ENCODE data around the gene UBE3B. TPM values are rescaled to one million over a fixed set of nuclear protein-coding genes. Genes with fewer than 3 reads are reported as not detected.

Gene UBE3B
- total RNA-seq, 1 donor = 51.4 TPM

GRCh38 chr12:109459247-109459646 lies 18.2 kb upstream of the UBE3B start:
- no peak for TF ChIP-seq CTCF (IDR thresholded peaks at IDR 0.05; ENCODE audit: insufficient read depth, low read depth, low read length)
- DNase-seq (ENCODE audit: low read depth) = peak; percentile 45
- H3K4me3 ChIP-seq (ENCODE audit: low read depth, low read length) = no peak overlapping the region

GRCh38 chr12:109460538-109460937 lies 16.9 kb upstream of the UBE3B start:
- no peak for DNase-seq (ENCODE audit: low read depth)
- no peak for TF ChIP-seq CTCF (IDR thresholded peaks at IDR 0.05; ENCODE audit: insufficient read depth, low read depth, low read length)
- no peak overlapping the region for H3K4me3 ChIP-seq (ENCODE audit: low read depth, low read length)

GRCh38 chr12:109461049-109461845 lies 16.2 kb upstream of the UBE3B start:
- DNase-seq (ENCODE audit: low read depth) = peak; percentile 91
- H3K4me3 ChIP-seq (ENCODE audit: low read depth, low read length) = no peak overlapping the region
- no peak for TF ChIP-seq CTCF (IDR thresholded peaks at IDR 0.05; ENCODE audit: insufficient read depth, low read depth, low read length)

GRCh38 chr12:109461846-109462756 lies 15.3 kb upstream of the UBE3B start:
- peak; percentile 98 for DNase-seq (ENCODE audit: low read depth)
- no peak for TF ChIP-seq CTCF (IDR thresholded peaks at IDR 0.05; ENCODE audit: insufficient read depth, low read depth, low read length)
- H3K4me3 ChIP-seq (ENCODE audit: low read depth, low read length) = peak overlapping the region; percentile 46

GRCh38 chr12:109462868-109463692 lies 14.4 kb upstream of the UBE3B start:
- peak; percentile 98 for DNase-seq (ENCODE audit: low read depth)

More at GRCh38 chr12:109462868-109463692, 14.4 kb upstream of the UBE3B start:
- no peak for TF ChIP-seq CTCF (IDR thresholded peaks at IDR 0.05; ENCODE audit: insufficient read depth, low read depth, low read length)
- H3K4me3 ChIP-seq (ENCODE audit: low read depth, low read length) = peak overlapping the region; percentile 46

Data from fibroblast of villous mesenchyme (primary cell).